ENCODE measurements around the gene SHROOM3. TPM values are rescaled to one million over a fixed set of nuclear protein-coding genes. Genes with fewer than 3 reads are reported as not detected.

SHROOM3 gene
- total and polyA plus RNA-seq, 2 experiments from 2014 or later = 11.3 to 73.5 TPM

- TF ChIP-seq POLR2AphosphoS5 (IDR thresholded peaks at IDR 0.05; ENCODE audit: low read depth) (no peak), ZNF114 (CRISPR knock-in tag; IDR thresholded peaks at IDR 0.05) (no peak)
These were observed 185.9 kb downstream of the SHROOM3 start (continued) for GRCh38 chr4:76620723-76621468.

- no peaks in the 10 kb centered on the region; the same call in 2 of the 3 replicates for H3K36me3 Mint-ChIP-seq (ENCODE audit: low read depth)
- no peaks in the 10 kb centered on the region for H3K27me3 ChIP-seq (ENCODE audit: insufficient read depth)
- no peak overlapping the region for H3K27ac Mint-ChIP-seq
- no peaks in the 10 kb centered on the region for H3F3A ChIP-seq (replicated peaks; ENCODE audit: low read depth)
- H3K4me3 ChIP-seq = no peak overlapping the region
- no peak overlapping the region for H3K4me2 ChIP-seq
- no peak for DNase-seq (ENCODE audit: low spot score)
- no peaks in the 10 kb centered on the region for H3K27me3 Mint-ChIP-seq (ENCODE audit: insufficient read depth, low read depth, poor library complexity)
- H3K4me1 ChIP-seq (ENCODE audit: insufficient read depth) = peaks cover 29% of the 10 kb centered on the region
- H3K9me3 Mint-ChIP-seq = no peaks in the 10 kb centered on the region
- no peak overlapping the region for H3K27ac ChIP-seq (ENCODE audit: low read depth)
- ATAC-seq = no peak
- no peaks in the 10 kb centered on the region for H3K79me2 ChIP-seq (replicated peaks; ENCODE audit: insufficient read depth)
- H3K36me3 ChIP-seq (ENCODE audit: insufficient read depth) = no peaks in the 10 kb centered on the region
- no peak overlapping the region for H2AFZ ChIP-seq
- H3K4me3 Mint-ChIP-seq = no peak overlapping the region
- H3K4me1 Mint-ChIP-seq = peaks cover 38% of the 10 kb centered on the region
- H4K20me1 ChIP-seq (replicated peaks; ENCODE audit: insufficient read depth) = no peaks in the 10 kb centered on the region
- H3K9me2 ChIP-seq (ENCODE audit: insufficient read depth) = no peaks in the 10 kb centered on the region
- TF ChIP-seq ZNF114 (CRISPR knock-in tag; IDR thresholded peaks at IDR 0.05) = no peak
- TF ChIP-seq EZH2 (IDR thresholded peaks at IDR 0.05; ENCODE audit: low read depth, unreplicated experiment) = no peak
- no peak for TF ChIP-seq REST (IDR thresholded peaks at IDR 0.05; ENCODE audit: unreplicated experiment)
- no peak for TF ChIP-seq POLR2AphosphoS5 (IDR thresholded peaks at IDR 0.05; ENCODE audit: low read depth)
- TF ChIP-seq ETS1 (IDR thresholded peaks at IDR 0.05) = no peak
- TF ChIP-seq NANOG (IDR thresholded peaks at IDR 0.05; ENCODE audit: borderline replicate concordance) = no peak
- TF ChIP-seq ZNF331 (CRISPR knock-in tag; IDR thresholded peaks at IDR 0.05; ENCODE audit: low read depth) = no peak
- no peak for TF ChIP-seq CREB1 (CRISPR knock-in tag; IDR thresholded peaks at IDR 0.05; ENCODE audit: low read depth)
- TF ChIP-seq CTCF (conservative IDR thresholded peaks at IDR 0.05; ENCODE audit: low read depth in 2 of 2) = no peak
- TF ChIP-seq ZNF462 (CRISPR knock-in tag; IDR thresholded peaks at IDR 0.05) = no peak
- no peak for TF ChIP-seq EZH2phosphoT487 (IDR thresholded peaks at IDR 0.05; ENCODE audit: unreplicated experiment)
- TF ChIP-seq STAT1 (IDR thresholded peaks at IDR 0.05; ENCODE audit: unreplicated experiment) = no peak
These were observed 187.1 kb downstream of the SHROOM3 start for GRCh38 chr4:76622126-76622525.

Data from GM23338 (cell line).